ENCODE results near the gene TGFB3.
"Not testable (repeated sequence)": the region's sequence is repeated elsewhere in the genome, so short reads cannot be mapped to it uniquely, and the experiment has no call there.

Gene TGFB3

GRCh38 chr14:75981426-75982265 is at the start of gene TGFB3:
TSS of gene TGFB3 (minus strand) at chr14:75981995. CDS start at chr14:75980893, 1,102 bp downstream.
- no peak for TF ChIP-seq GATA1 (IDR thresholded peaks at IDR 0.05; ENCODE audit: low read depth, low read length)
- peak; percentile 27 for TF ChIP-seq POLR2A (IDR thresholded peaks at IDR 0.05; ENCODE audit: low read length)

DNA sequence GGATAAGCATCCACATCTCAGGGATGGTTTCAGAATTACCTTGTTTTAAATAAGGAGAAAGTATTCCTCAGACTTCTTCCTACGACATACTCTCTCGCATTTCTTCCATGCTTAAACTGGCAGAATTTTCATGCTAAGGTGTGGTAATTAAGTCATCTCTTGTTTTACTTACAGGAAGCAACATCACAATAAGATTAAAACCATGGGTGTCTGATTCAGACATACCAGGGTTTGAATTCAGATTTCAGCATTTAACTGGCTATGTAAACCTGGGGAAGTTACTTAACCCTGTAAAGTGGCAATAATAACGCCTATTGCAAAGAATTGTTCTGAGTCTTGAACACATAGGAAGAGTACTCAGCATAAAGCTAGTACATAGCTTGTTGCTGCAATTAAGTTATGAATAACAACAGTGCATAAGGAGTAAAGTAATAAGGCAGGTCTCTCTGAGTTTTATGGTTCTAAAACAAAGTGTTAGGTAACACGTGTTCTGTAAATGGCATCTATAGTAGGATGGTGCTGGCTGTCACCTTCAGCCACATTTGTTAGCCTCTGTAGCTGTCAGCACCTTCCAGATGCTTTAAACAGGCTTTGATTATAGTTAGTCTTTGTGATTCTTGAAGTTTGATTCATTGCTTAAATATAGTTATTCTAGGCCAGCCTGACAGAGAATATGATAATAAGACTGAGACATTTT is 42.6 kb upstream of the TGFB3 start:
- TF ChIP-seq POLR2A (IDR thresholded peaks at IDR 0.05; ENCODE audit: low read length) = no peak
- no peak for TF ChIP-seq GATA1 (IDR thresholded peaks at IDR 0.05; ENCODE audit: low read depth, low read length)
- no peak for DNase-seq

More at GRCh38 chr14:75981426-75982265, at the start of gene TGFB3:
- peak; percentile 62 to 66 for DNase-seq

DNA sequence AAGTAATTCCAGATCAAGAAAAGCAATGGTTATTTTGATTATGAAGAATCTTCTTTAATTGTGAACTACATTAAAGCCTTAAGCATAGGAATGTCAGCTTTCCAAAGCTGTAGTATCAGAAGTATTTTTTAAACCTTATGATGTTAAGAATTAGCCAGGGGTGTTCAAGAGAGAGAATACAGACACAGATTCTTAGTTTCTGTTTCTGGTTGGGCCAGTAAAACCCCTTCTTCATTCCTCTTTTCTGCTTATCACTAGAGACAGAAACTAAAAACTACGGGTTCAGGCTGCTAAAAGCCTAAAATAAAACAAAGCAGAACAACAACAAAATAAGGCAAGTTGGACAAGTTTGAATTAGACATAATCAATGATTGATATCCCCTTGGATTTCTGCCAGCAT is 42.0 kb upstream of the TGFB3 start:
- DNase-seq = no peak
- TF ChIP-seq POLR2A (IDR thresholded peaks at IDR 0.05; ENCODE audit: low read length) (no peak), GATA1 (IDR thresholded peaks at IDR 0.05; ENCODE audit: low read depth, low read length) (no peak)

DNA sequence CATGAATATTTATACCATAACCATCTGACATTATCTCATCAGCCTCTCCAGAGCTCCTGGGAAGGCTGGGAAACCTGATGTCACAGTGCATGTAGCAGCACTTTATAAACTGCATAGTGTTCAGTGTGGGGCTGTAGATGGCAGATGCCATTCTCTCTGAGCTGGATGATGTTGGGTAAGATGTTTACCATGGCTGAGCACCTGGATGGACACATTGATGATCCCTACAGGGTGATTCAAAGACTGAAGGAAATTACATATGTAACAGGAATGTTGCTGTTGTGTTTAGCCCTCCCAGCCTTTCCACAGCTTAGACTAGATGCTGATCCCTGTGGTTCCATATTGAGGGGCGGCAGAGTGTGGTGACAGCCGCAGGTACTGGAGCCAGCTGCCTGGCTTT is 41.2 kb upstream of the TGFB3 start:
- no peak for TF ChIP-seq GATA1 (IDR thresholded peaks at IDR 0.05; ENCODE audit: low read depth, low read length)

GRCh38 chr14:76019676-76020075 is 37.9 kb upstream of the TGFB3 start:
- no peak for DNase-seq
- no peak for TF ChIP-seq GATA1 (IDR thresholded peaks at IDR 0.05; ENCODE audit: low read depth, low read length)
- no peak for TF ChIP-seq POLR2A (IDR thresholded peaks at IDR 0.05; ENCODE audit: low read length)

More for the DNA sequence above, 41.2 kb upstream of the TGFB3 start:
- DNase-seq = no peak

DNA sequence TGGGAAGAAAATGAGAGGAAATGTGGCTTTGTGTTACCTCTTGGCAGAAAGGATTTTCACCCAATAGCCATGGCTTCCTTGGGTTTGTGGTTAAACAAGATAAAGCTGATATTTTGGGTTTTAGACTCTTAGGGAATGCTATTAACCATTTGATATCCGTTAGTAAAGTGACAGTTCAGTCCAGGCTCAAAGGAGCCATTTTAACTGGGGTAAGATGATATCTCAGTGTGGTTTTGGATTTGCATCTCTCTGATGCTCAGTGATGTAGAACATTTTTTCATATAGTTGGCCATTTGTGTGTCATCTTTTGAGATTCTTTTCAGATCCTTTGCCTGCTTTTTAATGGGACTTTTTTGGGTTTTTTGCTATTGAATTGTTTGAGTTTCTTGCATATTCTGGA is 33.9 kb upstream of the TGFB3 start:
- no peak for DNase-seq
- TF ChIP-seq POLR2A (IDR thresholded peaks at IDR 0.05; ENCODE audit: low read length) (no peak), GATA1 (IDR thresholded peaks at IDR 0.05; ENCODE audit: low read depth, low read length) (no peak)

- no peak for TF ChIP-seq POLR2A (IDR thresholded peaks at IDR 0.05; ENCODE audit: low read length)
- TF ChIP-seq GATA1 (IDR thresholded peaks at IDR 0.05; ENCODE audit: low read depth, low read length) = no peak
- DNase-seq = no peak
Observed at GRCh38 chr14:76015191-76015590, 33.4 kb upstream of the TGFB3 start.

DNA sequence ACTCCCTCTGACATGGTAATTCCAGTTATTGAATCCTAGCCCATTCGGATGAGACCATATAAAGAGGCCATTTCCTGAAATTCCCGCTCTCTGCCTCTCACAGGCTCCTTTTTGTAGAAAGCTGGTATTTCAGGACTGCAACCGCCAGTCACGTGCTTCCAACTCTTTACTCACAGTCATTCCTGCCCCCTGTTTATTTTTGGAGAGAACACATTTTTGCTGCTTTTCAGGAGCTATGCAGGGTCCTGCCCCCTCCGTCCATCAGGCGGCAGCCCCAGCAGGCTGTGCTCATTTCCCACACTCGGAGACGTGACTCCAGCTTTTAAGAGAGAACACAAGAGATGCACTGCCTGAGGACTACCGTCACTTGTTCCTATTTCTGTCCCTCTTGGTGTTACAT is 30.6 kb upstream of the TGFB3 start:
- TF ChIP-seq POLR2A (IDR thresholded peaks at IDR 0.05; ENCODE audit: low read length) (no peak), GATA1 (IDR thresholded peaks at IDR 0.05; ENCODE audit: low read depth, low read length) (no peak)
- DNase-seq = no peak

DNA sequence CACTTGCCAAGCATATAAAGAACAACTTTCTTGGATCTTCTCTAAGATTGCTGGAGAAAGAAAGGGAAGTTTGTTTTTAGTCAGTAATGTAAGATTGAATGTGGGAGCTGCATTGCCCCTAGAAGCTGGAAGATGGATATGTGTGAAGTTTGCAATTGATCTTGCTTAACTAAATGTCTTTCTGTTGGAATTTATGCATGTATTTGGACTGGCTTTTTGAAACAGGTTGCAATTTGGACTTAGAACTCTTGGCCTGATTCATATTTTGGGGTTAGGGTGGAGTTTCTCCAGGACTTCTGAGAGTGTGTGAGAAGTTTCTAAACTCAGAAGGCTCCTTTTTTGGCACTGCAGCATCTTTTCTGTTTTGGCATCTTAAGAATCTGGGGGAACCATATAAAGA is 30.1 kb upstream of the TGFB3 start:
- no peak for TF ChIP-seq GATA1 (IDR thresholded peaks at IDR 0.05; ENCODE audit: low read depth, low read length)
- no peak for TF ChIP-seq POLR2A (IDR thresholded peaks at IDR 0.05; ENCODE audit: low read length)
- no peak for DNase-seq

GRCh38 chr14:76009627-76010026 is 27.8 kb upstream of the TGFB3 start:
- DNase-seq = not testable (repeated sequence)

DNA sequence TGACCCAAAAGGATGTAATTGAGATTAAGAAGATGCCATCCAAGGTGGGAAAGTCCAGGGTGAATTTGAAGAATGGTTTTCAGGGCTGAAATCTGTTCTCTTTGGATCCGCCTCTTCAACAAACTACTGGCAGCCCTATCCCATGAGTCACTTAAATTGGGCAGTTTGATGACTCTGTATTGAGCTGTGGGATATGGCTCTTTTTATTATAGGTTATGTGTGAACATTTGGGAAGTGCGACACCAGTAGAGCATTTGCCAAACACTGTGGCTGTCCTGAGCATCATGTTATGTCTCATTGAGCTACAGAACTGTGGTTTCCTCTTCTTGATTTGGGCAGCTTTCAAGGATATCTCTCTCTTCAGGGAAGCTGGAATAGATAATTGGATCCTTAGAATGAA is 26.1 kb upstream of the TGFB3 start:
- TF ChIP-seq POLR2A (IDR thresholded peaks at IDR 0.05; ENCODE audit: low read length) (no peak), GATA1 (IDR thresholded peaks at IDR 0.05; ENCODE audit: low read depth, low read length) (no peak)
- DNase-seq = no peak

- TF ChIP-seq GATA1 (IDR thresholded peaks at IDR 0.05; ENCODE audit: low read depth, low read length) (no peak), POLR2A (IDR thresholded peaks at IDR 0.05; ENCODE audit: low read length) (no peak)
- DNase-seq = no peak
Observed at GRCh38 chr14:76007379-76007778, 25.6 kb upstream of the TGFB3 start.

DNA sequence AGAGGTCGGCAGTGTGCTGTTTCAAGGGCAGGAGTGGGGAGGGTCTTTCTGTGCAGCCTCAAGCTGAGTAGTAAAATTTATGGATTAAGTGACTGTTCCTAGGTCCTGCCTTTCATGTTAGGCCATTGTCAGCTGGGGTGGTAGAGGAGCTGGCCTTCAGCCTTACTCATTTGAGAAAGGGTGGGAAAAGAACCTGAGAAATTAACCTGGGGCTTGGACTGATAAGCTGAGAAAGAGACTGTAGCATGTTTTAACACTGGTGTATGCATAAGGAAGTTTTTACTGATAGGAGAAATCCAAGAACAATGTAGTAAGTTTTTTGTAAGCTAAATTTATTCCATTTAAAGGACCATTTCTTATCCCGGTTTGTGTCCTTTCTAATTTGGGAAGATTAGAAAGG is 24.5 kb upstream of the TGFB3 start:
- TF ChIP-seq POLR2A (IDR thresholded peaks at IDR 0.05; ENCODE audit: low read length) (no peak), GATA1 (IDR thresholded peaks at IDR 0.05; ENCODE audit: low read depth, low read length) (no peak)
- no peak for DNase-seq

DNA sequence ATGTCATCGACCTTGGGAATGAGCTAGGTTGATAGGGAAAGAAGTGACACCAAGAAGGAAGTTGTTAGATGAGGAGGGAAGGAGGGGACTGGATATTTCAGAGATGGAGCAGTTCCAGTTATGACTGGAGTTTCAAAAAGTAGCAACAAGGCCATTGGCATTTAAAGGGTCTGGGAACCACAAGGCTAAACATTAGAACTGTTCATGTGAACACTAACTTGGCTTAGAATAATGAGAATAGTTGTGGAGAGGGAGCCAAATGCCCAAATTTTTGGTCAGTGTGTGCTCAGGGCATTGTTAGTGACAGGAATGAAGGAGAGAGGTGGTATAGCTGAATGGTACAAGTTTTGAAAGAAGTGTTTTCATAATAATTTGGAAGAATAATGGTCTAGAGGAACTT is 20.6 kb upstream of the TGFB3 start:
- TF ChIP-seq GATA1 (IDR thresholded peaks at IDR 0.05; ENCODE audit: low read depth, low read length) (no peak), POLR2A (IDR thresholded peaks at IDR 0.05; ENCODE audit: low read length) (no peak)
- DNase-seq = no peak

All from erythroblast (primary cell).